ENCODE results near the gene C5.

C5 gene

GRCh38 chr9:120904061-120904977 lies 145.8 kb downstream of the C5 start:
- H3K27ac ChIP-seq (ENCODE audit: low read length) = peak overlapping the region; percentile 91
- peaks cover 23% of the 10 kb centered on the region for H3F3A ChIP-seq (ENCODE audit: insufficient read depth, low read length)
- H4K20me1 ChIP-seq (ENCODE audit: insufficient read depth, low read length) = no peaks in the 10 kb centered on the region
- H3K36me3 ChIP-seq (replicated peaks; ENCODE audit: insufficient read depth, low read length) = no peaks in the 10 kb centered on the region
- peaks cover 46% of the 10 kb centered on the region for H3K4me1 ChIP-seq (ENCODE audit: low read length)
- H3K9me3 ChIP-seq (replicated peaks; ENCODE audit: insufficient read depth, low read length) = no peaks in the 10 kb centered on the region
- peak overlapping the region; percentile 14; the same call in 1 of the 2 replicates for H2AFZ ChIP-seq (ENCODE audit: low read length)
- TF ChIP-seq EZH2 (optimal IDR thresholded peaks at IDR 0.05; ENCODE audit: low read depth, low read length) (no peak), EZH2phosphoT487 (IDR thresholded peaks at IDR 0.05; ENCODE audit: low read length) (no peak)
- H3K9ac ChIP-seq (ENCODE audit: low read length) = peak overlapping the region; percentile 44
- H3K9me2 ChIP-seq (replicated peaks; ENCODE audit: insufficient read depth, low read length) = no peaks in the 10 kb centered on the region
- H3K4me2 ChIP-seq (ENCODE audit: low read depth, low read length) = peak overlapping the region; percentile 20
- no peak overlapping the region for H3K4me3 ChIP-seq (ENCODE audit: low read length)
- peak; percentile 94 for DNase-seq
- H3K79me2 ChIP-seq (ENCODE audit: low read length) = no peaks in the 10 kb centered on the region
- no peaks in the 10 kb centered on the region for H3K27me3 ChIP-seq (replicated peaks; ENCODE audit: insufficient read depth, low read length)

DNA sequence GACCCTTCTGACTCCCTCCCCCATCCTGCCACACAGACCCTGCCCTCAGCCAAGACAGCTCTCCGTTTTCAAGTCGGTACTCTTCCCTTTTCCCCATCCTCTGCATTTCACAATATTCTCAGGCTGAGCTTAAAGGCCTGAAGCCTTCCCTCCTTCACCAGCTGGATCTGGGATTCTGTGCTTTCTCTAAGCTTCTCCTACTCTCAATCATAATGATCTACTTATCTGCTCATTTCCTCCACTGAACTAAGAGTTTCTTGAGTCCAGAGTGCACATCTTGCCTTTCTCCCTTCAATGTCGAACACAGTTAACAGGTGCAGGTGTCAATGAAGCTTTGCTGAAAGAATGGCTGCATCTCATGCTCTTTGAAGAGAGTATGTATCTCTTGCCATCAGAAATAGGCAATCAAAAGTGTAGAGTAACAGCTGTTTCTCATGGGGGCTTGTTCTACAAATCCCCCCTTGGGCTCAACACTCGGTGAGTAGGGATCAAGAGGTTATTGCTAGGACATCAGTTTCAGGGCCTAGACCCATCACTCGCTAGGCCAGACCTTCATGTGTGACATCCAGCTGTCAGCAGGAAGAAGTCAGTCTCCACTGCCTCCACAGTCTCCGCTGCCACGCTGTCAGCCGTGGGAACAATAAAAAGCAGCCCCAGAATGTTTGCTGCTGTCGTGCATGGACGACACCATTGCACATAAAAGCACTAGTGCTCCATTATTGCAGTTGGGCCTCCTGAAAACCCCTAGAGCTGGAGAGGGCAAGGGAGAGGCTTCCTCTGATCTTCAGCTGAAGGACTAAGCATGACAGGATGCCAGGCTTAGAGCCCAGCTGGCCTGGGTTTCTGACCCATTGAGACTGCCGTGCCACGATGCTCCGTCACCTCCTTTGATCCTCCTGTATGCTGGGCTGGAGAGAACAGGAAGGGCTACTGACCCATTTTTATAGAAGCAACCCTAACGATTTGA lies 147.2 kb downstream of the C5 start:
- Histone ChIP-seq H3K4me2 (ENCODE audit: low read depth, low read length) (peak overlapping the region; percentile 20; the same call in 1 of the 2 replicates), H3K36me3 (replicated peaks; ENCODE audit: insufficient read depth, low read length) (no peaks in the 10 kb centered on the region), H3K4me3 (ENCODE audit: low read length) (no peak overlapping the region), H3K79me2 (ENCODE audit: low read length) (no peaks in the 10 kb centered on the region), H3K9me2 (replicated peaks; ENCODE audit: insufficient read depth, low read length) (no peaks in the 10 kb centered on the region), H3K4me1 (ENCODE audit: low read length) (peaks cover 54% of the 10 kb centered on the region), H2AFZ (ENCODE audit: low read length) (no peak overlapping the region), H3K27me3 (replicated peaks; ENCODE audit: insufficient read depth, low read length) (no peaks in the 10 kb centered on the region), H3K27ac (ENCODE audit: low read length) (peak overlapping the region; percentile 91), H3K9me3 (replicated peaks; ENCODE audit: insufficient read depth, low read length) (no peaks in the 10 kb centered on the region), H3F3A (ENCODE audit: insufficient read depth, low read length) (peaks cover 23% of the 10 kb centered on the region), H3K9ac (ENCODE audit: low read length) (peak overlapping the region; percentile 44), H4K20me1 (ENCODE audit: insufficient read depth, low read length) (no peaks in the 10 kb centered on the region)
- TF ChIP-seq EZH2 (optimal IDR thresholded peaks at IDR 0.05; ENCODE audit: low read depth, low read length) (no peak), EZH2phosphoT487 (IDR thresholded peaks at IDR 0.05; ENCODE audit: low read length) (no peak)
- TF ChIP-seq, protein P1, sequence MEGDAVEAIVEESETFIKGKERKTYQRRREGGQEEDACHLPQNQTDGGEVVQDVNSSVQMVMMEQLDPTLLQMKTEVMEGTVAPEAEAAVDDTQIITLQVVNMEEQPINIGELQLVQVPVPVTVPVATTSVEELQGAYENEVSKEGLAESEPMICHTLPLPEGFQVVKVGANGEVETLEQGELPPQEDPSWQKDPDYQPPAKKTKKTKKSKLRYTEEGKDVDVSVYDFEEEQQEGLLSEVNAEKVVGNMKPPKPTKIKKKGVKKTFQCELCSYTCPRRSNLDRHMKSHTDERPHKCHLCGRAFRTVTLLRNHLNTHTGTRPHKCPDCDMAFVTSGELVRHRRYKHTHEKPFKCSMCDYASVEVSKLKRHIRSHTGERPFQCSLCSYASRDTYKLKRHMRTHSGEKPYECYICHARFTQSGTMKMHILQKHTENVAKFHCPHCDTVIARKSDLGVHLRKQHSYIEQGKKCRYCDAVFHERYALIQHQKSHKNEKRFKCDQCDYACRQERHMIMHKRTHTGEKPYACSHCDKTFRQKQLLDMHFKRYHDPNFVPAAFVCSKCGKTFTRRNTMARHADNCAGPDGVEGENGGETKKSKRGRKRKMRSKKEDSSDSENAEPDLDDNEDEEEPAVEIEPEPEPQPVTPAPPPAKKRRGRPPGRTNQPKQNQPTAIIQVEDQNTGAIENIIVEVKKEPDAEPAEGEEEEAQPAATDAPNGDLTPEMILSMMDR (IDR thresholded peaks at IDR 0.05; ENCODE audit: low read length) = no peak
- DNase-seq = no peak

All from MM.1S (cell line).